Uterus (tissue), 2 donors: Measurements from ENCODE around the gene RAB40A.

ENCODE experiments used
- CTCF ChIP-seq, 4 experiments: fragments of 200-600 bp in 2 of 4; fragments of 450-650 bp in 2 of 4; sonication (generic) in 2 of 4; IDR thresholded peaks; one replicate each; pipeline ENCODE4 v1.5.1; 2016 to 2019; ENCODE audit warnings: antibody characterized with exemption in 4 of 4, mild to moderate bottlenecking in 2 of 4, moderate library complexity in 1 of 4
- POLR2A ChIP-seq, 2 donors: fragments of 450-650 bp; IDR thresholded peaks; one replicate each; pipeline ENCODE4 v1.6.1; 2016; ENCODE audit warnings: antibody characterized with exemption in 2 of 2, mild to moderate bottlenecking in 1 of 2, moderate library complexity in 1 of 2

DNA sequence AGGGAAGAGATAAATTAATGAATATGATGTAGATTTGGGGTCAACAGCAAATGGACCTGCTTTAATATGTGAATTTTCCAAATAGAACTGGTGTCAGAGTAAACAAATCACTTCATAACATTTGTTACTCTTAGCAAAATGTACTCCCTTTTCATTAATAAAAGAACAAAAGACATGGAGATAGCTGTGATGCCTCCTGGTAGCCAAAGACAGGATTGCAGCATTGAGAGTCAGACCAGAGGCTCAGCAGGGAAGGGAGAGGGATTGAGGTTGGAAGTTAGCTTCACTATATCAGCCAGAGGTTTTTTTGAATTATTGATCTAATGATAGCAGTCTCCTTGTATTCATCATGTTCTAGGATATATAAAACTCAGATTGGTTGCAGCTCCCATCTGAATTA, 17.4 kb upstream of the RAB40A start:
- no peak for TF ChIP-seq POLR2A (IDR thresholded peaks at IDR 0.05)
- no peak for TF ChIP-seq CTCF (IDR thresholded peaks at IDR 0.05)
